Colon (tissue), 2 donors: ENCODE data around the gene TESMIN.

Source experiments
- FAIRE-seq: peaks from 2 replicates; lab custom pipeline; 2012; peaks lifted over from hg19 to GRCh38; lab: Jason Lieb, UNC
- donor health status: control.
- donor health status: control.

The TESMIN gene

DNA sequence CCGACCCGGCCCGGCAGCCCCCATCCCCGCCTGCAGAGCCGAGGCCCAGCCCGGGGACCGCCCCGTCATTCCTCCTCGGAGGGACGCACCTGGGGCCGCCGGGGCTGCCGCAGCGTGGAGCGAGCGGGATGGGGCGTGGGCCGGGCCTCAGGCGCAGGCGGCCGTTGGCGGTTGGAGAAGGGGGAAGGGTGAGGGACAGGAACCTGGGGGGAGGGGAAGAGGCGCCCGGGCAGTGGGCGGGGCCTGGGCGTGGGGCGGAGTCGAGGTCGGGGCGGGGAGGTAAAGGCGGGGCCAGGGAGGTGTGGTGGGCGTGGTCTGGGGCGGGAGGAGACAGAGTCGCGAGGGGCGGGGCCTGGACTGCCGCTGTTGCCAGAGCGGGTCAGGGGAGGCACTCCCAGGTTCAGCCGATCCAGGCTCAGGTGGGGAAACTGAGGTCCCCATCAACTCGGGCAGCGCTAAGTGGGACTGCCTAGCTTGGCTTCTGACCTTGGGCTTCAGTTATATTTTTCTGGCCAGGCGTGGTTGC is at the start of gene TESMIN:
Gene TESMIN, minus strand, starts transcription at position 190 of the 526 bp plus-strand sequence. CDS start 860 bp downstream, outside the sequence.
- FAIRE-seq, result no peak

DNA sequence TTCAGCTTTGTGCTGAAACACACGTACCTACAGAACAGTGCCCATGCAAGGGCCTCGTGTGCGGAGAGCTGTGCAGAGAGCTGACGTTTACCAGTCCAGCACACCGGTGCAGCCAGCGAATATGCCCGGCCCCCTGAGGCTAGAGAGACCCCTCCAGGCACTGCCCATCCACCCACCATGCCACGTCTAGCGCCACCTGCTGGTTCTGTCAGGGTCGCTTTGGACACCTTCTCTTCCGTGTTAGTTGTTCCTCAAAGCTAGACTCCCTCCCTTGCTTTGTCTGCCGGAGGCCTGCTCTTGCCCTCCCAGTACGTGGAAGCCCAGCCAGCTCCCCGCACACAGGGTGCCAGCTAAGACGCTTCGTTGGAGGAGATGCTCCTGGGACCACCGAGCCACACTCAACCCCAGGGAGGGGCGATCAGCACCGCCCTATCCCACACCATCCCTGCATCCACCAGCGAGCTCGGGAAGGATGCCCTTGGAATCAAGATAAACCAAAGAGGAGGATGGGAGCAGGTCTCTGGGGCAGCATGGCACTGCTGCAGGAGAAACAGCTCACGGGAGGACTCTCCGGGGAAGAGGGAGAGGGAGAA is 47.0 kb upstream of the TESMIN start:
- no peak for FAIRE-seq

- FAIRE-seq, result no peak
Measured at GRCh38 chr11:68796801-68797200, 45.5 kb upstream of the TESMIN start.

- no peak for FAIRE-seq
Measured at GRCh38 chr11:68792400-68792966, 41.2 kb upstream of the TESMIN start.

DNA sequence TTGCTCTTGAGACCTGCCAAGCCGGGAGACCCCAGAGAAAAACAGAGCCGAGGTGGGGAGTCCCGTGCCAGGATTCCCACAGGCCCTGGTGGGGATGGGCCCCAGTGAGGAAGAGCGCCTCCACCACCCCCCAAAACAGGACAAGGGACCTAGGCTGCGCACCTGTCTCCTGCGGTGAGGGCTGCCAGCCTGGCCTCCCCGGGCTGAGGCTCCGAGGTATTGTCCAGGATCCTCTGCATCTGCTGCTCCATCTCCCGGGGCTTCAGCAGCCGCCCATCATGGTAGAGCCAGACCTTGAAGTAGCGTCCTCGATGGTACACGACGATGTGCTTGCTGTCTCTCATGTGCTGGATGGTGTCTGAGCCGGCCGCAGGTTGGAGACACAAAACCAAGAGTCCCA is 33.3 kb upstream of the TESMIN start:
- no peak for FAIRE-seq

- no peak for FAIRE-seq
Measured at GRCh38 chr11:68783216-68783821, 32.0 kb upstream of the TESMIN start.

DNA sequence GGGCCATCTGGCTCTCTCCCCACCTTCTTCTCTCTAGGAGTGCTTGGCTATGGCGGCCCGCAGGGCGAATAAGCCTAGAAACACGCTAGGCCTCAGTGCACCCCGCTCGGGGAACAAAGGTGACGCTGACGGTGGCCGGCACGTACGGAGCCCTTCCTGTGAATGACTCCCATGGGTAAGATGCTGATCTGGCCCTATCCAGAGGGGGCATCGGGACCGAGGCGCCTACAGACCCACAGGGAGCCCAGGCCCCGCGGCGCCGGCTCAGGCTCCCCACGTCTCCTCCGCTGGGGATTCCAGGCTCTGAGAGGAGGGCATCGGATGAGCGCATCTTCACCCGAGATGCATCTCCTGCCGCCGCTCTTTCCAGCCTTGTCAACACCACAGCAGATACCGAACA is 31.4 kb upstream of the TESMIN start:
- no peak for FAIRE-seq

DNA sequence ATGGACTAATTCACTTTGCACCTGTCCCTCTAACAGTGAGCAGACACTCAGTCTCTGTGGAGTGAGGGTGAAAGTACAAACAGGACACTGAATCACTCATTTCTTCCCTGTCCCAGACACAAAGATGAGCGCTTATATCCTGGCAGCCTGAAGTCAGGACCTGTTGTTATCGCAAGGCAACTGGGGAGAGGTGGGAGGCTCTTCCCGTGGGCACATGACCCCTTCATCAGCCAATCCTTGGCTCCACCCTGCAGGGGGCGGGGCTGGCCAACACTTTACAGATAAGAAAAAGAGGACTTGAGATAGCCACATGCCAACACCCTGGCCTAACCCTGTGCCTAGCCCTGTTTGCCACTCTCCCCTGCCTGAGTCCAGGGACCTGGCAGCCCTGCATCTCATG is 29.5 kb upstream of the TESMIN start:
- no peak for FAIRE-seq

GRCh38 chr11:68778205-68778604 is 26.9 kb upstream of the TESMIN start:
- no peak for FAIRE-seq

DNA sequence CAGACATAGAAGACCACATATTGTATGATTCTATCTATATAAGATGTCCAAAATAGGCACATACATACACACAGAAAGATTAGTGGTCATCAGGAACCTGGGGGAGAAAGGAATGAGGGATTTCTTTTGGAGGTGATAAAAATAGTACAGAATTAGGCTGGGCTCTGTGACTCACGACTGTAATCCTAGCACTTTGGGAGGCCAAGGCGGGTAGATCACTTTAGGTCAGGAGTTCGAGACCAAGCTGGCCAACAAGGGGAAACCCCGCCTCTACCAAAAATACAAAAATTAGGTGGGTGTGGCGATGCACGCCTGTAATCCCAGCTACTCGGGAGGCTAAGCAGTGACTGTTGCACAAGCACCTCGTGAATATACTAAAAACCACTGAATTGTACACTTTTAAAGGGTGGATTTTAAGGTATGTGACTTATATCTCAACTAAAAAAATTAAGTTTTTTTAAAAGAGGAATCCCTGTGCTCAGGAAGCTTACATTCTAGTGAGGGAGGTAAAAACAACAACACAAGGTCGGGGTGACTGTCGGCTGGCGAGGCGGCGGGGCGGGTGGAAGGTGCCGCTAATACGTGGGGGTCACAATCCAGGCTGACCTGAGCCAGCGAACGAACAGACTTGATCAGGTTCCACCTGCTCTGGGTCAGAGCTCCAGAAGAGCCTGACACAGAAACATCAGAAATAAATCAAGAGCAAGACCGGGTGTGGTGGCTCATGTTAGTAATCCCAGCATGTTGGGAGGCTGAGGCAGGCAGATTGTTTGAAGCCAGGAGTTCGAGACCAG is 25.3 kb upstream of the TESMIN start:
- FAIRE-seq, result no peak

GRCh38 chr11:68775951-68776388 is 24.6 kb upstream of the TESMIN start:
- FAIRE-seq, result no peak

GRCh38 chr11:68774194-68774585 is 22.9 kb upstream of the TESMIN start:
- FAIRE-seq, result no peak

GRCh38 chr11:68773521-68774193 is 22.3 kb upstream of the TESMIN start:
- FAIRE-seq, result no peak

DNA sequence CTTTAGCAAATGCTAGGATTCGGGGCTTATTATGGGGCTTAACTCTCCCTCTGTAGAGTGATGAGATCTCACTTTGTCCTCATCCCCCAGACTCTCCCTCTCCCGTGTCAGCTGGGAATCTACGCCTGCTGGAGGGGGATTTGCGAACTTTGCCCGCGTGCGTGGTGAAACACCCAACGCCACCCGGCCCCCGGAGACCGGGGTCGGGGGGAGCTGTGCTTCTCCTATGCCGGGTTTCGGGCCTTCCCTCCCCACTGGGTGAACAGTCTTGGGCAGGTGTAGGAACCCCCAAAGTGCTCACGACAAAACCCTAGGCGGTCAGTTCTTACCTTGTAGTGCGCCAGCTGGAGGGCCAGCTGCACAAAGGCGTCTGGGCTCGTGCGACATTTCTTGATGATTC is 21.6 kb upstream of the TESMIN start:
- no peak for FAIRE-seq

DNA sequence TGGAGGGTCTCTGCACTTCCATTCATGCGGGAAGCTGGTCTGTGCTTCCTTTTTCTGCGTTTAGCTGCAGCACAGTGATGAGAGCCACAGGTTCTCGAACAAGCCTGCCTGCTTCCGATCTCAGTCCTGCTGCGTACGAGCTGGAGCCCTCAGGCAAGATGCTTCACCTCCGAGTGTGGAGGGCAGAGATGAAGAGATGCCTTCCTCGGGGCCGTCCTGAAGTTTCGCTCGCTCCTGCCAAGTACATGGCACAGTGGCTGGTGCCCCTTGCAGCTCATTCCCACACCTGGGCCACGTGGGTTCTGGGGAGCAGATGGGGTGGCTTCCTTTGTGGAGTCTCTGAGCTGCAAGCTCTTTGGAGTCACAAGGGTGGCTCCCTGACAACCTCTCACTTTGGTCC is 19.5 kb upstream of the TESMIN start:
- no peak for FAIRE-seq

- FAIRE-seq, result no peak
Measured at GRCh38 chr11:68767672-68768071, 16.4 kb upstream of the TESMIN start.

DNA sequence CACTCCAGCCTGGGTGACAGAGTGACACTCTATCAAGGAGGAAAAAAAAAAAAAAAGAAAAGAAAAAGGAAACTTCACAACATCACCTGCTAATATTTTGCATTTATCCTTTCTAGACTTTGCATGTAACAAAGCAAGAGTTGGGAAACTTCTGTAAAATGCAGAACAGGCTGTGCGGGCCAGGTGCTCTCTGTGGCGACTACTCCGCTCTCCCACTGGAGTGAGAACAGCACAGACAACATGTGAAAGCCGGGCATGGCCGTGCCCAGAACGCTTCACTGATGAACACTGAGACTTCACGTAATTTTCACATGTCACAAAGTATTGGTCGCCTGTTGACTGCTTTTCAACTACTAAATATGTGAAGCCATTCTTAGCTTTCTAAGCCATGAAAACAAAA is 15.5 kb upstream of the TESMIN start:
- no peak for FAIRE-seq

DNA sequence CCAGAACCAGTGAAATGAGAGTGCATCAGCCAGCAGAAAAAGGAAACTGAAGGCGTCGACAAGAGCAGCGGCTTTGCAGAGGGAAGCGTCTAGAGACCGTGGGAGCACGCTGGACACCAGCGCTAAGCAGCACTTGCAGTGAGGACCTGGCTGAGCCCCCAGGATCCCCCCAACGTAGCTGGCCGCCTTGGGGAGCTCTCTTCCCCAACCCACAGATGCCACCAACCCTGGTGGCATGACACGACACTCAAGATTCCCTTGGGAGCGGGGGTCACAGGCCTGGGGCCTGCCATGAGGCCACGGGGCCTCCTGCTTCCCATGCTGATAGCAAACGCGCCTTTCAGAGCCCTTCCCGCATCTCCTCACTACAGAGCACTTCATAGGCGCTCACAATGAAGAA is 13.4 kb upstream of the TESMIN start:
- FAIRE-seq, result no peak

GRCh38 chr11:68763926-68764657 is 12.8 kb upstream of the TESMIN start:
- no peak for FAIRE-seq

DNA sequence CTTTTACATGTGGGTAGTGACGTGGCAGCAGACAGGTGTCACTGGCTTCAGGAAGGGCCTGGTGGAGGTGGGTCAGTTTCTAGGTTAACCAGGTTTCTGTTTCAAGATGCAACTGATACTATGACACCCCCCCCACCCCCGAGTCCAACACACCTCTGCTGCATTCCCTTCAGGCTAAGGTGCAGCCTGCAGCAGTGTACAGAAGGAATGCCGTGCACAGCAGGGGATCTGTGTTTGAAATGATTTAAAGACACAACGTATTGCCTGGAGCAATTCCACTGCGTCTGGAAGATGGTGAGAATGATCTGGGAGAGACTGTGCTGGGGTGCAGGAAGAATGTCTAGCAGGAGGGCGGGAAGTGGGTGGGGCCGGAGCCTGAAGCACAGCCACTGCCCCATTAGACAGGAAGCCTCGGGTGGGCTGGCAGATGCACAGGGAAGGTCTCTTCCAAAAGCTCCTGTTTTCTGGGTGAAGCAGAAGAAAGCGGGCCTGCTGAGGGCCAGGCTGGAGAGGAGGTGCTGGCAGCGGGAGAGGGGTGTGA is 11.9 kb upstream of the TESMIN start:
- FAIRE-seq, result no peak

GRCh38 chr11:68762481-68762880 is 11.2 kb upstream of the TESMIN start:
- FAIRE-seq, result no peak
